Esophagus squamous epithelium (tissue), 5 donors: ENCODE data around the gene GPR37. TPM values are rescaled to one million over a fixed set of nuclear protein-coding genes. Genes with fewer than 3 reads are reported as not detected.
A peak's percentile ranks its signal among the peaks of the same experiment; 100 is the strongest.

Source experiments
- DNase-seq: peaks from one replicate; lab custom pipeline; 2025; lab: John Stamatoyannopoulos, UW
- H3K27ac ChIP-seq, 4 donors: fragments of 200-600 bp; sonication (generic); one replicate each; pipeline ENCODE4 v1.5.1; 2016 to 2019; ENCODE audit warnings: mild to moderate bottlenecking in 1 of 4
- H3K27me3 ChIP-seq, 4 donors: fragments of 200-600 bp; sonication (generic); 1 replicate in 3 of 4; 2 replicates in 1 of 4; pipeline versions ENCODE4 v1.5.1 to v1.6.0; 2017 to 2021; ENCODE audit warnings: antibody characterized with exemption in 1 of 4
- H3K36me3 ChIP-seq, 3 donors: fragments of 200-600 bp; sonication (generic); one replicate each; pipeline ENCODE4 v1.5.1; 2016 to 2019
- H3K4me1 ChIP-seq, 3 donors: fragments of 200-600 bp; sonication (generic); one replicate each; pipeline ENCODE4 v1.5.1; 2017 to 2019
- H3K4me3 ChIP-seq, 4 donors: fragments of 200-600 bp; sonication (generic); 1 replicate in 3 of 4; 2 replicates in 1 of 4; pipeline ENCODE4 v1.5.1; 2016 to 2019; ENCODE audit warnings: mild to moderate bottlenecking in 2 of 4, moderate library complexity in 1 of 4
- H3K9me3 ChIP-seq, 3 donors: fragments of 200-600 bp; sonication (generic); one replicate each; pipeline ENCODE4 v1.5.1; 2016 to 2019
- CTCF ChIP-seq, 6 experiments: fragments of 450-650 bp in 4 of 6; fragments of 200-600 bp in 2 of 6; sonication (generic) in 2 of 6; IDR thresholded peaks; one replicate each; pipeline ENCODE4 v1.5.1; 2016 to 2019; ENCODE audit warnings: antibody characterized with exemption in 6 of 6, mild to moderate bottlenecking in 4 of 6, moderate library complexity in 4 of 6
- POLR2A ChIP-seq, 4 donors: fragments of 450-650 bp; IDR thresholded peaks; one replicate each; pipeline ENCODE4 v1.6.1; 2017; ENCODE audit warnings: antibody characterized with exemption in 4 of 4, mild to moderate bottlenecking in 4 of 4, moderate library complexity in 3 of 4
- WGBS, 2 donors: methylation state at CpG; one replicate each; pipeline ENCODE4 v1.1.5; 2018; 5-methylcytosine and 5-hydroxymethylcytosine counted together
- intact Hi-C: fragments of 100-400 bp; cut with DNase I; formaldehyde crosslinking; loops from one replicate; pipeline ENCODE4 v1.15.0; 2022
- total RNA-seq, 4 donors: library from RNA; depleted of rRNA; stranded (reverse); fragments of >200 nt; gene quantifications; one replicate each; pipeline ENCODE4 v1.1.0, GENCODE V29; 2016
- donor health status: DM: yes; HTN: yes; CAD: no.

Gene GPR37
- total RNA-seq, 4 donors from 2014 or later = 3.7 to 17.0 (median 9.7) TPM

- Histone ChIP-seq H3K4me3 (no peak overlapping the region), H3K4me1 (no peaks in the 10 kb centered on the region), H3K27me3 (no peaks in the 10 kb centered on the region), H3K9me3 (no peaks in the 10 kb centered on the region), H3K27ac (no peak overlapping the region), H3K36me3 (no peaks in the 10 kb centered on the region)
- DNase-seq = no peak
- intact Hi-C loops = no loop called here
- no peak for TF ChIP-seq CTCF (IDR thresholded peaks at IDR 0.05)
- WGBS, 2 donors = 71 to 79% methylated on average over 5 of the region's 5 CpGs
Observed at GRCh38 chr7:124724079-124724478, 41.5 kb downstream of the GPR37 start.

- TF ChIP-seq POLR2A (IDR thresholded peaks at IDR 0.05) (no peak), CTCF (IDR thresholded peaks at IDR 0.05) (no peak)
- H3K27me3 ChIP-seq = no peaks in the 10 kb centered on the region
- no peaks in the 10 kb centered on the region for H3K9me3 ChIP-seq
- H3K36me3 ChIP-seq = no peaks in the 10 kb centered on the region
- no peak for DNase-seq
- no peak overlapping the region for H3K4me3 ChIP-seq
- intact Hi-C loops = no loop called here
- H3K4me1 ChIP-seq = no peaks in the 10 kb centered on the region
- H3K27ac ChIP-seq = peak overlapping the region in 2 of 4 donors; percentile 11 to 21
- WGBS, 2 donors = 38 to 58% methylated on average over 2 of the region's 2 CpGs
Observed at GRCh38 chr7:124723012-124723411, 42.6 kb downstream of the GPR37 start.

- Histone ChIP-seq H3K27me3 (no peaks in the 10 kb centered on the region), H3K9me3 (no peaks in the 10 kb centered on the region), H3K36me3 (no peaks in the 10 kb centered on the region), H3K27ac (peak overlapping the region in 3 of 4 donors; percentile 11 to 26 (median 14)), H3K4me3 (no peak overlapping the region), H3K4me1 (no peaks in the 10 kb centered on the region)
- WGBS, 2 donors = 35 to 36% methylated on average over 3 of the region's 3 CpGs
- intact Hi-C loops = no loop called here
- no peak for TF ChIP-seq CTCF (IDR thresholded peaks at IDR 0.05)
- TF ChIP-seq POLR2A (IDR thresholded peaks at IDR 0.05) = no peak
- no peak for DNase-seq
Observed at GRCh38 chr7:124722292-124722691, 43.3 kb downstream of the GPR37 start.

- 38 to 57% methylated on average over 1 of the region's 1 CpG for WGBS, 2 donors
Observed at GRCh38 chr7:124720195-124720594, 45.4 kb downstream of the GPR37 start.

More at GRCh38 chr7:124720195-124720594, 45.4 kb downstream of the GPR37 start:
- H3K36me3 ChIP-seq = no peaks in the 10 kb centered on the region
- H3K9me3 ChIP-seq = no peaks in the 10 kb centered on the region
- no peaks in the 10 kb centered on the region for H3K27me3 ChIP-seq
- no peak overlapping the region for H3K4me3 ChIP-seq
- no peak for DNase-seq
- H3K27ac ChIP-seq = no peak overlapping the region
- TF ChIP-seq POLR2A (IDR thresholded peaks at IDR 0.05) (no peak), CTCF (IDR thresholded peaks at IDR 0.05) (no peak)
- H3K4me1 ChIP-seq = no peaks in the 10 kb centered on the region
- intact Hi-C loops = no loop called here
